Measurements from ENCODE around the gene MPPED2.

The MPPED2 gene

GRCh38 chr11:30453705-30454104, 132.4 kb downstream of the MPPED2 start:
- Mint-ChIP-seq H3K4me3 (no peak overlapping the region), H3K27ac (no peak overlapping the region), H3K9me3 (no peaks in the 10 kb centered on the region), H3K36me3 (ENCODE audit: low read depth) (no peaks in the 10 kb centered on the region), H3K4me1 (peaks cover 74% of the 10 kb centered on the region), H3K27me3 (ENCODE audit: low read depth, poor library complexity) (peaks cover 27% of the 10 kb centered on the region)
- no peak for DNase-seq
- TF ChIP-seq, protein P1, sequence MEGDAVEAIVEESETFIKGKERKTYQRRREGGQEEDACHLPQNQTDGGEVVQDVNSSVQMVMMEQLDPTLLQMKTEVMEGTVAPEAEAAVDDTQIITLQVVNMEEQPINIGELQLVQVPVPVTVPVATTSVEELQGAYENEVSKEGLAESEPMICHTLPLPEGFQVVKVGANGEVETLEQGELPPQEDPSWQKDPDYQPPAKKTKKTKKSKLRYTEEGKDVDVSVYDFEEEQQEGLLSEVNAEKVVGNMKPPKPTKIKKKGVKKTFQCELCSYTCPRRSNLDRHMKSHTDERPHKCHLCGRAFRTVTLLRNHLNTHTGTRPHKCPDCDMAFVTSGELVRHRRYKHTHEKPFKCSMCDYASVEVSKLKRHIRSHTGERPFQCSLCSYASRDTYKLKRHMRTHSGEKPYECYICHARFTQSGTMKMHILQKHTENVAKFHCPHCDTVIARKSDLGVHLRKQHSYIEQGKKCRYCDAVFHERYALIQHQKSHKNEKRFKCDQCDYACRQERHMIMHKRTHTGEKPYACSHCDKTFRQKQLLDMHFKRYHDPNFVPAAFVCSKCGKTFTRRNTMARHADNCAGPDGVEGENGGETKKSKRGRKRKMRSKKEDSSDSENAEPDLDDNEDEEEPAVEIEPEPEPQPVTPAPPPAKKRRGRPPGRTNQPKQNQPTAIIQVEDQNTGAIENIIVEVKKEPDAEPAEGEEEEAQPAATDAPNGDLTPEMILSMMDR (IDR thresholded peaks at IDR 0.05) = no peak

DNA sequence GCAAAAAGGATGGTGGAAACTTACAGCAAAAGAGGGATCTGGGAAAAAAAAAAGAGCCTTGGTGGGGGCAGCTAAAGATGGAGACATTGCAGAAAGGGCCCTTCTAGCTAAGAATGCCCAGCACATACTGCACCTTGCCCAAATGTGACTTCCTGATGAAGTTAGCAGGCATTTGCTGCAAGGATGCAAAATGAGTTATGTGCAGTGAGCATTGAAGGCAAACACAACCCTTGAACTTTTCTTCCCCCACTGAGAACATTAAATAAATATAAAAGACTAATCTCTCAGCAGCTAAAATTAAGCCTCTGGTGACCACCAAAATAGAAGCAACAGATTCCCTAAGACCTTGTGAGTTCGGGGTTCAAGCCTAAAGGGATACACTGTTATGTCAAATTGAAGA, 133.3 kb downstream of the MPPED2 start:
- TF ChIP-seq, protein P1 (IDR thresholded peaks at IDR 0.05) = no peak
- no peaks in the 10 kb centered on the region for H3K36me3 Mint-ChIP-seq (ENCODE audit: low read depth)
- H3K4me3 Mint-ChIP-seq = peak overlapping the region; percentile 10
- no peak for DNase-seq
- no peak overlapping the region for H3K27ac Mint-ChIP-seq
- peaks cover 29% of the 10 kb centered on the region for H3K27me3 Mint-ChIP-seq (ENCODE audit: low read depth, poor library complexity)
- H3K4me1 Mint-ChIP-seq = peaks cover 77% of the 10 kb centered on the region
- H3K9me3 Mint-ChIP-seq = no peaks in the 10 kb centered on the region

GRCh38 chr11:30452114-30452513, 134.0 kb downstream of the MPPED2 start:
- DNase-seq = peak; percentile 19
- peaks cover 29% of the 10 kb centered on the region for H3K27me3 Mint-ChIP-seq (ENCODE audit: low read depth, poor library complexity)
- TF ChIP-seq, protein P1 (IDR thresholded peaks at IDR 0.05) = no peak
- peak overlapping the region; percentile 55 for H3K27ac Mint-ChIP-seq
- H3K36me3 Mint-ChIP-seq (ENCODE audit: low read depth) = no peaks in the 10 kb centered on the region
- H3K9me3 Mint-ChIP-seq = no peaks in the 10 kb centered on the region
- peak overlapping the region; percentile 61 for H3K4me3 Mint-ChIP-seq
- peaks cover 84% of the 10 kb centered on the region for H3K4me1 Mint-ChIP-seq

GRCh38 chr11:30451626-30452025, 134.5 kb downstream of the MPPED2 start:
- Mint-ChIP-seq H3K27me3 (ENCODE audit: low read depth, poor library complexity) (peaks cover 29% of the 10 kb centered on the region), H3K4me3 (no peak overlapping the region), H3K27ac (no peak overlapping the region), H3K4me1 (peaks cover 88% of the 10 kb centered on the region), H3K36me3 (ENCODE audit: low read depth) (no peaks in the 10 kb centered on the region), H3K9me3 (no peaks in the 10 kb centered on the region)
- no peak for DNase-seq
- TF ChIP-seq, protein P1 (IDR thresholded peaks at IDR 0.05) = no peak

GRCh38 chr11:30451167-30451566, 135.0 kb downstream of the MPPED2 start:
- Mint-ChIP-seq H3K9me3 (no peaks in the 10 kb centered on the region), H3K4me1 (peaks cover 90% of the 10 kb centered on the region), H3K27me3 (ENCODE audit: low read depth, poor library complexity) (peaks cover 29% of the 10 kb centered on the region), H3K36me3 (ENCODE audit: low read depth) (no peaks in the 10 kb centered on the region), H3K4me3 (no peak overlapping the region), H3K27ac (no peak overlapping the region)
- TF ChIP-seq, protein P1 (IDR thresholded peaks at IDR 0.05) = no peak
- DNase-seq = no peak

- TF ChIP-seq, protein P1 (IDR thresholded peaks at IDR 0.05) = no peak
- H3K4me3 Mint-ChIP-seq = peak overlapping the region; percentile 7
- peak overlapping the region; percentile 77 for H3K27ac Mint-ChIP-seq
Observed at GRCh38 chr11:30447058-30447640, 139.0 kb downstream of the MPPED2 start.

More at GRCh38 chr11:30447058-30447640, 139.0 kb downstream of the MPPED2 start:
- Mint-ChIP-seq H3K36me3 (ENCODE audit: low read depth) (no peaks in the 10 kb centered on the region), H3K4me1 (peaks cover 71% of the 10 kb centered on the region), H3K27me3 (ENCODE audit: low read depth, poor library complexity) (peaks cover 27% of the 10 kb centered on the region), H3K9me3 (no peaks in the 10 kb centered on the region)
- DNase-seq = peak; percentile 45
